Activated CD4-positive, alpha-beta T cell treated with anti-CD3 and anti-CD28 coated beads for 36 hours (primary cell): Measurements from ENCODE around the gene GALNT7. TPM values are rescaled to one million over a fixed set of nuclear protein-coding genes. Genes with fewer than 3 reads are reported as not detected.

Experiments used
- ATAC-seq: fragments of 200-7000 bp; cut with Tn5 transposase; one replicate; pipeline ENCODE4 v1.10.0; 2021; ENCODE audit warnings: mild to moderate bottlenecking, moderate library complexity
- CTCF ChIA-PET: fragments of 350-600 bp; sonication (Branson Sonifier 250); formaldehyde crosslinking; loops from one replicate; lab custom pipeline; 2021; ENCODE audit warnings: antibody characterized with exemption; lab: Charles Lee
- POLR2A ChIA-PET: fragments of 350-600 bp; sonication (Branson Sonifier 250); formaldehyde crosslinking; loops from one replicate; lab custom pipeline; 2021; ENCODE audit warnings: antibody characterized with exemption, inconsistent platforms; lab: Charles Lee
- DNase-seq: peaks from one replicate; pipeline ENCODE4 v3.0.0-alpha.2; 2020
- H3K27ac Mint-ChIP-seq: one replicate; pipeline ENCODE4 v1.8.0; 2021; ENCODE audit warnings: mixed read lengths
- H3K27me3 Mint-ChIP-seq: one replicate; pipeline ENCODE4 v1.8.0; 2021; ENCODE audit warnings: mixed read lengths
- H3K36me3 Mint-ChIP-seq: one replicate; pipeline ENCODE4 v1.8.0; 2021; ENCODE audit warnings: low read depth, mixed read lengths
- H3K4me1 Mint-ChIP-seq: one replicate; pipeline ENCODE4 v1.8.0; 2021; ENCODE audit warnings: mixed read lengths
- H3K4me3 Mint-ChIP-seq: one replicate; pipeline ENCODE4 v1.8.0; 2021; ENCODE audit warnings: mild to moderate bottlenecking, moderate library complexity, mixed read lengths
- H3K9me3 Mint-ChIP-seq: one replicate; pipeline ENCODE4 v1.8.0; 2021; ENCODE audit warnings: low read depth, mixed read lengths
- intact Hi-C, 2 experiments: fragments of 100-400 bp; cut with DNase I in 1 of 2; cut with micrococcal nuclease in 1 of 2; formaldehyde crosslinking; loops; one replicate each; pipeline versions ENCODE4 v1.14.2 to v1.15.1; 2022 to 2024; cut with DNase I, micrococcal nuclease
- total RNA-seq, 2 experiments: library from RNA; stranded (reverse); gene quantifications; one replicate each; pipeline ENCODE4 v1.2.3, GENCODE V29; 2021

GALNT7 gene
- total RNA-seq, 2 experiments from 2014 or later = 11.4 to 15.1 TPM

GRCh38 chr4:173167758-173168395 lies 734 bp upstream of the GALNT7 start:
- no peaks in the 10 kb centered on the region for H3K9me3 Mint-ChIP-seq
- H3K27me3 Mint-ChIP-seq = no peaks in the 10 kb centered on the region
- POLR2A ChIA-PET = interaction anchor here (0.6 kb wide), 3 partner anchors 19 to 158 kb away, joined by 3 to 8 read pairs (median 5); no protein-coding TSS in a partner anchor
- H3K27ac Mint-ChIP-seq = peak overlapping the region; percentile 89
- intact Hi-C loops = loop anchor here (1.0 to 10.0 kb wide), 5 partner anchors 23 to 202 kb away; partner anchors contain the start of gene SAP30 (in 1 of the 2)
- CTCF ChIA-PET = interaction anchor here (0.6 to 3.0 kb wide), 5 partner anchors 25 to 161 kb away, joined by 3 to 8 read pairs (median 3); no protein-coding TSS in a partner anchor
- peak; percentile 5 for ATAC-seq
- peaks cover 40% of the 10 kb centered on the region for H3K4me1 Mint-ChIP-seq
- no peaks in the 10 kb centered on the region for H3K36me3 Mint-ChIP-seq
- H3K4me3 Mint-ChIP-seq = peak overlapping the region; percentile 92
- no peak for DNase-seq

DNA sequence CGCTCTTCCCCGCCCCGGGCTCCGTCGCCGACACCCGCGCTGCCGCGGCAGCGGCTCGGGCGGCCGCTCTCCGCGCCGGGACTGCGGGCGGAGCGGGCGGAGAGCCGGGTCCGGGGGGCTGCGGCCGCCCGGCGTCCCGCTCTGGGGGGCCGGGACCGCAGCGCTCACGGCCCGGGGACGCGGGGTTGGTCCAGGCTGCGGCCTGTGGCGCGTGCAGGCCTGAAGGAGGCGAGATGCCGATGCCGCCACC lies 492 bp downstream of the GALNT7 start:
- no peaks in the 10 kb centered on the region for H3K27me3 Mint-ChIP-seq
- intact Hi-C loops = loop anchor here (1.0 to 10.0 kb wide), 7 partner anchors 22 to 200 kb away; partner anchors contain the start of gene HMGB2 (in 1 of the 2)
- H3K4me3 Mint-ChIP-seq = no peak overlapping the region
- no peaks in the 10 kb centered on the region for H3K36me3 Mint-ChIP-seq
- peaks cover 48% of the 10 kb centered on the region for H3K4me1 Mint-ChIP-seq
- H3K9me3 Mint-ChIP-seq = no peaks in the 10 kb centered on the region
- CTCF ChIA-PET = interaction anchor here (0.6 to 3.0 kb wide), 3 partner anchors 24 to 132 kb away, joined by 3 to 8 read pairs (median 3); no protein-coding TSS in a partner anchor
- no peak for DNase-seq
- POLR2A ChIA-PET = interaction anchor here (0.7 kb wide), 1 partner anchor 165 kb away, joined by 3 read pairs; the partner anchor contains the start of gene HMGB2
- ATAC-seq = no peak
- H3K27ac Mint-ChIP-seq = no peak overlapping the region

- H3K36me3 Mint-ChIP-seq = no peaks in the 10 kb centered on the region
- ChIA-PET CTCF (interaction anchor here (0.7 to 3.0 kb wide), 5 partner anchors 9 to 145 kb away, joined by 3 to 8 read pairs (median 5); no protein-coding TSS in a partner anchor), POLR2A (no interaction called here)
- H3K27me3 Mint-ChIP-seq = no peaks in the 10 kb centered on the region
- peak; percentile 66 for ATAC-seq
- peak; percentile 77 for DNase-seq
- H3K4me1 Mint-ChIP-seq = peaks cover 53% of the 10 kb centered on the region
- intact Hi-C loops = loop anchor here (1.0 to 10.0 kb wide), 9 partner anchors 21 to 1113 kb away; partner anchors contain the start of genes HMGB2 (in 2 of the 2), CEP44 (in 1 of the 2) and FBXO8 (in 1 of the 2)
- H3K9me3 Mint-ChIP-seq = no peaks in the 10 kb centered on the region
- H3K27ac Mint-ChIP-seq = peak overlapping the region; percentile 84
- peak overlapping the region; percentile 81 for H3K4me3 Mint-ChIP-seq
Measured at GRCh38 chr4:173169428-173170181, 994 bp downstream of the GALNT7 start.

DNA sequence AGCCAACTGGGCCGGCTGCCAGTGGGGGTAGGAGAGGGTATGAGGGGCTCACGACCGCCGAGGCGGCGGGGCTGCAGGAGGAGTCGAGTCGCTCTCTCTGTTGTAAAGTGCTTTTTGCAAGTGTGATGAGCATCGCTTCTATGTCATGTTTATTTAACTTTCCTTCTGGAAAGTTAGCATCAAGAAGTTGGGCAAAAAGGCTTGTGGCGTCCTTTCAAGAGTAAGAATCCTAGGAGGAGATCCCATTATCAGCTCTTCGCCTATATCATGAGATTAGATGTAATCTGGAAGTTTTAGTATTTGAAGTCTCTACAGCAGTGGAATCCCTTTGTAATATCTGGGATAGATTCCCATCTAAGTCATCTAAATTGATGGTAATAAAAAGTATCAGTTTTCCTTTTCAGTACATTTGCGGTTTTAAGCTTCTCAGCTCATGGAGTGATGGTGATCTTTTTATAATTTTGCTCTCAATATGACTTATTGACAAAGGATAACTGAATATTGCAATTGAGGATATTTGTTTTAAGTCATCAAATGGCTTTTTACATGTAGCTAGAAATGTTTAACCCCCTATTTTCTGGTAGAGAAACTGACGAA lies 1.7 kb downstream of the GALNT7 start:
- peak; percentile 5 for ATAC-seq
- POLR2A ChIA-PET = no interaction called here
- H3K4me1 Mint-ChIP-seq = peaks cover 56% of the 10 kb centered on the region
- no peak for DNase-seq
- intact Hi-C loops = loop anchor here (5.0 kb wide), 2 partner anchors 162 to 1112 kb away; partner anchors contain the start of genes CEP44 (in 1 of the 2), FBXO8 (in 1 of the 2) and HMGB2 (in 1 of the 2)
- CTCF ChIA-PET = interaction anchor here (0.7 to 3.0 kb wide), 6 partner anchors 9 to 145 kb away, joined by 3 to 8 read pairs (median 5); no protein-coding TSS in a partner anchor
- no peaks in the 10 kb centered on the region for H3K9me3 Mint-ChIP-seq
- H3K27ac Mint-ChIP-seq = peak overlapping the region; percentile 84
- no peaks in the 10 kb centered on the region for H3K36me3 Mint-ChIP-seq
- peak overlapping the region; percentile 81 for H3K4me3 Mint-ChIP-seq
- H3K27me3 Mint-ChIP-seq = no peaks in the 10 kb centered on the region

GRCh38 chr4:173171098-173171497 lies 2.5 kb downstream of the GALNT7 start:
- Mint-ChIP-seq H3K27me3 (no peaks in the 10 kb centered on the region), H3K9me3 (no peaks in the 10 kb centered on the region), H3K4me3 (peak overlapping the region; percentile 81), H3K27ac (no peak overlapping the region), H3K36me3 (no peaks in the 10 kb centered on the region), H3K4me1 (peaks cover 56% of the 10 kb centered on the region)
- DNase-seq = no peak
- CTCF ChIA-PET = interaction anchor here (0.7 to 1.7 kb wide), 5 partner anchors 10 to 158 kb away, joined by 3 to 7 read pairs (median 4); no protein-coding TSS in a partner anchor
- POLR2A ChIA-PET = no interaction called here
- intact Hi-C loops = loop anchor here (5.0 kb wide), 2 partner anchors 161 to 1111 kb away; partner anchors contain the start of genes CEP44 (in 1 of the 2), FBXO8 (in 1 of the 2) and HMGB2 (in 1 of the 2)
- no peak for ATAC-seq

DNA sequence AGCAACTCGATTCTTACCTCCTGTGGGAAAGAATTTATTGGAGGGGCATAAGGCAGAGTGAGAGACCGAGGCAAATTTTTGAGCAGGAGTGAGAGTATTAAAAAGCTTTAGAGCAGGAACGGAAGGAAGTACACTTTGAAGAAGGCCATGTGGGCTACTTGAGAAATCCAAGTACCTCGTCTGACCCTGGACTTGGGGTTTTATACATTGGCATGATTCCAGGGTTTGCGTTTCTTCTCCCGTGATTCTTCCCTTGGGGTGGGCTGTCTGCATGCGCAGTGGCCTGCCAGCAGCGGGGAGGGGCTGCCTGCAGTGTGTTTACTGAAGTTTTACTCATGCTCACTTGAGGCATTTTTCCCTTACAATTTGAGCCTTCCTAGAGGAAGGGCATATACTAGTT lies 3.4 kb downstream of the GALNT7 start:
- no peaks in the 10 kb centered on the region for H3K36me3 Mint-ChIP-seq
- CTCF ChIA-PET = no interaction called here
- DNase-seq (no peak), ATAC-seq (no peak)
- no peak overlapping the region for H3K4me3 Mint-ChIP-seq
- no peak overlapping the region for H3K27ac Mint-ChIP-seq
- H3K4me1 Mint-ChIP-seq = peaks cover 49% of the 10 kb centered on the region
- no peaks in the 10 kb centered on the region for H3K9me3 Mint-ChIP-seq
- H3K27me3 Mint-ChIP-seq = no peaks in the 10 kb centered on the region
- POLR2A ChIA-PET = no interaction called here
- intact Hi-C loops = loop anchor here (5.0 kb wide), 2 partner anchors 160 to 1110 kb away; partner anchors contain the start of genes CEP44 (in 1 of the 2), FBXO8 (in 1 of the 2) and HMGB2 (in 1 of the 2)

GRCh38 chr4:173174184-173174583 lies 5.6 kb downstream of the GALNT7 start:
- ChIA-PET CTCF (no interaction called here), POLR2A (no interaction called here)
- ATAC-seq (no peak), DNase-seq (no peak)
- H3K4me3 Mint-ChIP-seq = no peak overlapping the region
- no peaks in the 10 kb centered on the region for H3K9me3 Mint-ChIP-seq
- intact Hi-C loops = loop anchor here (5.0 kb wide), 2 partner anchors 158 to 1108 kb away; partner anchors contain the start of genes CEP44 (in 1 of the 2), FBXO8 (in 1 of the 2) and HMGB2 (in 1 of the 2)
- H3K27me3 Mint-ChIP-seq = no peaks in the 10 kb centered on the region
- H3K27ac Mint-ChIP-seq = no peak overlapping the region
- peaks cover 44% of the 10 kb centered on the region for H3K4me1 Mint-ChIP-seq
- no peaks in the 10 kb centered on the region for H3K36me3 Mint-ChIP-seq

GRCh38 chr4:173174594-173175012 lies 6.0 kb downstream of the GALNT7 start:
- intact Hi-C loops = loop anchor here (5.0 kb wide), 2 partner anchors 158 to 1108 kb away; partner anchors contain the start of genes CEP44 (in 1 of the 2), FBXO8 (in 1 of the 2) and HMGB2 (in 1 of the 2)
- Mint-ChIP-seq H3K36me3 (no peaks in the 10 kb centered on the region), H3K4me3 (no peak overlapping the region), H3K4me1 (peaks cover 44% of the 10 kb centered on the region), H3K27ac (no peak overlapping the region), H3K9me3 (no peaks in the 10 kb centered on the region), H3K27me3 (no peaks in the 10 kb centered on the region)
- ChIA-PET POLR2A (no interaction called here), CTCF (no interaction called here)
- ATAC-seq (no peak), DNase-seq (no peak)

GRCh38 chr4:173176010-173176409 lies 7.4 kb downstream of the GALNT7 start:
- no peaks in the 10 kb centered on the region for H3K36me3 Mint-ChIP-seq
- ChIA-PET CTCF (interaction anchor here (1.0 kb wide), 1 partner anchor 151 kb away, joined by 3 read pairs; no protein-coding TSS in a partner anchor), POLR2A (no interaction called here)
- H3K4me3 Mint-ChIP-seq = no peak overlapping the region
- intact Hi-C loops = no loop called here
- no peaks in the 10 kb centered on the region for H3K27me3 Mint-ChIP-seq
- no peak for DNase-seq
- peaks cover 35% of the 10 kb centered on the region for H3K4me1 Mint-ChIP-seq
- no peaks in the 10 kb centered on the region for H3K9me3 Mint-ChIP-seq
- no peak overlapping the region for H3K27ac Mint-ChIP-seq
- no peak for ATAC-seq

- ATAC-seq (no peak), DNase-seq (no peak)
- Mint-ChIP-seq H3K9me3 (no peaks in the 10 kb centered on the region), H3K4me1 (peaks cover 37% of the 10 kb centered on the region), H3K36me3 (no peaks in the 10 kb centered on the region), H3K27me3 (no peaks in the 10 kb centered on the region), H3K27ac (no peak overlapping the region), H3K4me3 (no peak overlapping the region)
- POLR2A ChIA-PET = no interaction called here
- intact Hi-C loops = no loop called here
- CTCF ChIA-PET = interaction anchor here (0.7 to 1.0 kb wide), 2 partner anchors 77 to 80 kb away, joined by 3 read pairs; no protein-coding TSS in a partner anchor
Measured at GRCh38 chr4:173177232-173177631, 8.6 kb downstream of the GALNT7 start.
